ENCODE measurements around the gene TAF1C. TPM values are rescaled to one million over a fixed set of nuclear protein-coding genes. Genes with fewer than 3 reads are reported as not detected.

Gene TAF1C
- total RNA-seq, 1 donor from 2014 or later, result 61.1 TPM

- peaks cover 12% of the 10 kb centered on the region for H3K36me3 Mint-ChIP-seq (ENCODE audit: low read depth)
- intact Hi-C loops (cut with micrococcal nuclease), result no loop called here
These were observed 54.2 kb downstream of the TAF1C start for GRCh38 chr16:84132527-84133285.

GRCh38 chr16:84131117-84131516 is 55.7 kb downstream of the TAF1C start:
- Mint-ChIP-seq H3K4me1 (peaks cover 4% of the 10 kb centered on the region), H3K27me3 (no peaks in the 10 kb centered on the region), H3K9me3 (no peaks in the 10 kb centered on the region), H3K4me3 (no peak overlapping the region), H3K27ac (no peak overlapping the region), H3K36me3 (ENCODE audit: low read depth) (peaks cover 12% of the 10 kb centered on the region)
- DNase-seq, result no peak
- intact Hi-C loops (cut with micrococcal nuclease), result no loop called here

More at GRCh38 chr16:84132527-84133285, 54.2 kb downstream of the TAF1C start:
- Mint-ChIP-seq H3K27ac (no peak overlapping the region), H3K4me3 (no peak overlapping the region), H3K4me1 (peaks cover 9% of the 10 kb centered on the region), H3K27me3 (no peaks in the 10 kb centered on the region), H3K9me3 (no peaks in the 10 kb centered on the region)
- DNase-seq, result no peak

Other genes starting within 250 kb of the TAF1C start
- gene OSGIN1, start 233.8 kb downstream of the TAF1C start, total RNA-seq, result 0.72 and 1.3 TPM in 2 replicates
- gene NECAB2, start 218.8 kb downstream of the TAF1C start, total RNA-seq, result not detected in 2 replicates
- gene SLC38A8, start 144.3 kb downstream of the TAF1C start, total RNA-seq, result not detected in 2 replicates
- 49.6 and 52.3 TPM in 2 replicates for gene MBTPS1, start 70.1 kb downstream of the TAF1C start, total RNA-seq
- 16.4 and 17.6 TPM in 2 replicates for gene HSDL1, start 41.9 kb downstream of the TAF1C start, total RNA-seq
- not detected in 2 replicates for gene DNAAF1, start 41.7 kb downstream of the TAF1C start, total RNA-seq
- not detected in 2 replicates for gene ADAD2, start 4.1 kb upstream of the TAF1C start, total RNA-seq
- not detected in 2 replicates for gene KCNG4, start 53.0 kb upstream of the TAF1C start, total RNA-seq
- gene WFDC1, start 107.8 kb upstream of the TAF1C start, total RNA-seq, result not detected in 2 replicates
- gene ATP2C2, start 181.5 kb upstream of the TAF1C start, total RNA-seq, result not detected in 2 replicates